WERI-Rb-1 (cell line): ENCODE measurements around the gene HES4.
"Not testable (repeated sequence)": the region's sequence is repeated elsewhere in the genome, so short reads cannot be mapped to it uniquely, and the experiment has no call there.

ENCODE experiments used
- DNase-seq: peaks from one replicate; pipeline ENCODE4 v3.0.0-alpha.2; 2020
- H3K27ac ChIP-seq: fragments of 250-450 bp; sonication (Bioruptor Pico); 2 replicates; pipeline ENCODE4 v1.5.1; 2020; ENCODE audit warnings: mild to moderate bottlenecking, moderate library complexity
- H3K27me3 ChIP-seq: fragments of 250-450 bp; sonication (Bioruptor Pico); 2 replicates; pipeline ENCODE4 v1.5.1; 2021; ENCODE audit warnings: mild to moderate bottlenecking, low read depth, moderate library complexity; ENCODE audit not compliant: insufficient read depth, severe bottlenecking
- H3K36me3 ChIP-seq: fragments of 250-450 bp; sonication (Bioruptor Pico); 2 replicates; pipeline ENCODE4 v1.5.1; 2020; ENCODE audit warnings: mild to moderate bottlenecking, moderate library complexity
- H3K4me3 ChIP-seq: 2 replicates; pipeline ENCODE4 v1.5.1; 2011; ENCODE audit warnings: low read depth, mild to moderate bottlenecking, control low read depth, low read length
- H3K9me3 ChIP-seq: fragments of 250-450 bp; sonication (Bioruptor Pico); 2 replicates; pipeline ENCODE4 v1.5.1; 2021; ENCODE audit warnings: mild to moderate bottlenecking, moderate library complexity; ENCODE audit not compliant: severe bottlenecking
- TF ChIP-seq, protein P1 (sequence below): IDR thresholded peaks from 2 replicates; pipeline ENCODE4 v1.5.1; 2011; ENCODE audit warnings: low read depth, mild to moderate bottlenecking, control low read depth, inconsistent platforms, low read length

HES4 gene

GRCh38 chr1:991895-992294, 8.0 kb downstream of the HES4 start:
- Histone ChIP-seq H3K4me3 (no peak overlapping the region), H3K27me3 (no peaks in the 10 kb centered on the region)
- TF ChIP-seq, protein P1, sequence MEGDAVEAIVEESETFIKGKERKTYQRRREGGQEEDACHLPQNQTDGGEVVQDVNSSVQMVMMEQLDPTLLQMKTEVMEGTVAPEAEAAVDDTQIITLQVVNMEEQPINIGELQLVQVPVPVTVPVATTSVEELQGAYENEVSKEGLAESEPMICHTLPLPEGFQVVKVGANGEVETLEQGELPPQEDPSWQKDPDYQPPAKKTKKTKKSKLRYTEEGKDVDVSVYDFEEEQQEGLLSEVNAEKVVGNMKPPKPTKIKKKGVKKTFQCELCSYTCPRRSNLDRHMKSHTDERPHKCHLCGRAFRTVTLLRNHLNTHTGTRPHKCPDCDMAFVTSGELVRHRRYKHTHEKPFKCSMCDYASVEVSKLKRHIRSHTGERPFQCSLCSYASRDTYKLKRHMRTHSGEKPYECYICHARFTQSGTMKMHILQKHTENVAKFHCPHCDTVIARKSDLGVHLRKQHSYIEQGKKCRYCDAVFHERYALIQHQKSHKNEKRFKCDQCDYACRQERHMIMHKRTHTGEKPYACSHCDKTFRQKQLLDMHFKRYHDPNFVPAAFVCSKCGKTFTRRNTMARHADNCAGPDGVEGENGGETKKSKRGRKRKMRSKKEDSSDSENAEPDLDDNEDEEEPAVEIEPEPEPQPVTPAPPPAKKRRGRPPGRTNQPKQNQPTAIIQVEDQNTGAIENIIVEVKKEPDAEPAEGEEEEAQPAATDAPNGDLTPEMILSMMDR, result no peak

GRCh38 chr1:991275-991674, 8.6 kb downstream of the HES4 start:
- not testable (repeated sequence) for H3K27me3 ChIP-seq

More at GRCh38 chr1:991895-992294, 8.0 kb downstream of the HES4 start:
- peaks cover 3% of the 10 kb centered on the region for H3K9me3 ChIP-seq
- no peak for DNase-seq
- H3K27ac ChIP-seq, result no peak overlapping the region
- no peaks in the 10 kb centered on the region for H3K36me3 ChIP-seq

DNA sequence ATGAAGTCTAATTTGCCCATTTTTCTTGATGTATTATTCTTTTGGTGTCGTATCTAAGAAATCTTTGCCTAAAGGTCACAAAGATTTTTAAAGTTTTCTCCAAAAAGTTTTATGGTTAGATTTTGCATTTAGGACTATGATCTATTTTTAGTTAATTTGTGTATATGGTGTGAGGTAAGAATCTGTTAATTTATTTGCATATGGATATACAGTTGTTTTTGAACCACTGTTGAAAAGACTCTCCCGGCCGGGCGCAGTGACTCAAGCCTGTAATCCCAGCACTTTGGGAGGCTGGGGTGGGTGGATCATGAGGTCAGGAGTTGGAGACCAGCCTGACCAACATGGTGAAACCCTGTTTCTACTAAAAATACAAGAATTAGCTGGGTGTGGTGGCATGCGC, 11.8 kb downstream of the HES4 start:
- DNase-seq, H3K27ac ChIP-seq, H3K27me3 ChIP-seq, H3K4me3 ChIP-seq, H3K36me3 ChIP-seq, H3K9me3 ChIP-seq: not testable (repeated sequence)

More at GRCh38 chr1:991275-991674, 8.6 kb downstream of the HES4 start:
- not testable (repeated sequence) for DNase-seq, H3K36me3 ChIP-seq, H3K4me3 ChIP-seq, H3K27ac ChIP-seq, H3K9me3 ChIP-seq

DNA sequence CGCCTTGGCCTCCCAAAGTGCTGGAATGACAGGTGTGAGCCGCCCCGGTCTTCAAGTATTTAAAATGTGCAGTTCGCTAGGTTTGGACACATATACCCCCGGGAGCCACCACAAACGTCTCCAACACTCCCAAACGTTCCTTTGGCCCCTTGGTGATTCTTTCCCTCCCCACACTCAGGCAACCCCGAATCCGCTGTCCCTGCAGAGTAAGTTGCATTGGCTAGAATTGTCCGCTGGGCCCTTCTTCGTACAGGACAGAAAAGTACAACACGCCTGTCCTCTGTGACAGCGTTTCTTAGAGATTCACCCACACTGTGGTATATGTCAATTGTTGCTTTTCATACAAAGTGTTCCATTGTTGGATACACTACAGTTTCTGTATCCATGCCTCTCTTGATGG, 14.8 kb downstream of the HES4 start:
- no peaks in the 10 kb centered on the region for H3K27me3 ChIP-seq
- H3K27ac ChIP-seq, result no peak overlapping the region
- DNase-seq, result no peak
- H3K4me3 ChIP-seq, result no peak overlapping the region
- H3K9me3 ChIP-seq, result no peaks in the 10 kb centered on the region
- no peaks in the 10 kb centered on the region for H3K36me3 ChIP-seq
- TF ChIP-seq, protein P1, result no peak

DNA sequence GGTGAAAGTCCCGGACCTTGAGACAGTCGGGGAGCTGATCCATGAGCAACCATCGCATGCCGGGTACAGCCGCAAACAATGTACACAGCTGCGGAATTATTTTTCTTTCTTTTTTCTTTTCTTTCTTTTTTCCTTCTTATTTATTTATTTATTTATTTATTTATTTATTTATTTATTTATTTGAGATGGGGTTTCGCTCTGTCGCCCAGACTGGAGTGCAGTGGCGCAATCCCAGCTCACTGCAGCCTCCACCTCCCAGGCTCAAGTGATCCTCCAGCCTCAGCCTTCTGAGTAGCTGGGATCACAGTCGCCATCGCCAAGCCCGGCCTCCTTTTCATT, 15.5 kb downstream of the HES4 start:
- Histone ChIP-seq H3K4me3 (no peak overlapping the region), H3K27me3 (no peaks in the 10 kb centered on the region), H3K36me3 (no peaks in the 10 kb centered on the region), H3K27ac (no peak overlapping the region), H3K9me3 (no peaks in the 10 kb centered on the region)
- DNase-seq, result no peak
- TF ChIP-seq, protein P1, result no peak

DNA sequence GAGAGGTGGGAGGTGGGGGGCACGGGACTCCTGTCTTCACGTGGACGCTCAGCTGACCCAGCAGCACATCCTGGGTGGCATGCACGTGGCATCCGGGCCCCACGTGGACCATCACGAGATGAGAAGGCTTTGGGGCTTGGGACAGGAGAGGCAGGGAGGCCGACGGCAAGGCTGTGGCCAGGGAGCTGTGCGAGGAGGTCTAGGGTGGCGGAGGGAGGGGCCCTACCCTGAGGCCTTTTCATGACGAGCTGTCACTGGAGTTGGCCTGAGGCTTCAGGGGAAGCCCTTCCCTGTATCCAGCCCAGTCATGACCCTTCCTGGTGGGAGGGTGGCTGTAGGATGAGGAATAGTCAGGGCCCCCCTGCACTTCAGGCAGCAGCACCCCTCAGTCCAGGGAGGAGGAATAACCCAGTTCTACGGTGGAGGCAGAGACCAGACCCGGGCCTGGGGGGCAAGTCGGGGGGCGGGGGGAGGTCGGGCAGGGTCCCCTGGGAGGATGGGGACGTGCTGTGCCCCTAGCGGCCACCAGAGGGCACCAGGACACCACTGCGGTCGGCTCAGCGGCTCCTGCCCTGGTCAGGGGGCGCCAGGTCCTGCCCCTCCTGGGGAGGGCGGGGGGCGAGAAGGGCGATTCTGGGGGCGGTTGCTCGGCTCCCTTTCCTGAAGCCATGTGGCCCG, 16.0 kb downstream of the HES4 start:
- Histone ChIP-seq H3K36me3 (no peaks in the 10 kb centered on the region), H3K27ac (no peak overlapping the region), H3K4me3 (no peak overlapping the region), H3K27me3 (no peaks in the 10 kb centered on the region), H3K9me3 (no peaks in the 10 kb centered on the region)
- DNase-seq, result peak; percentile 60
- TF ChIP-seq, protein P1, result peak; percentile 90

- DNase-seq, result no peak
- no peaks in the 10 kb centered on the region for H3K27me3 ChIP-seq
- TF ChIP-seq, protein P1, result no peak
- no peaks in the 10 kb centered on the region for H3K9me3 ChIP-seq
- H3K27ac ChIP-seq, result no peak overlapping the region
- H3K36me3 ChIP-seq, result no peaks in the 10 kb centered on the region
- H3K4me3 ChIP-seq, result no peak overlapping the region
Measured at GRCh38 chr1:982765-983436, 17.0 kb downstream of the HES4 start.
